ENCODE results near the gene UBE4B. TPM values are rescaled to one million over a fixed set of nuclear protein-coding genes. Genes with fewer than 3 reads are reported as not detected.

Gene UBE4B
- total and polyA plus RNA-seq, 9 of the 15 experiments (the other 6 are each of a cell fraction or from before 2014, with no cell fraction given), result 11.7 to 73.7 (median 40.1) TPM

DNA sequence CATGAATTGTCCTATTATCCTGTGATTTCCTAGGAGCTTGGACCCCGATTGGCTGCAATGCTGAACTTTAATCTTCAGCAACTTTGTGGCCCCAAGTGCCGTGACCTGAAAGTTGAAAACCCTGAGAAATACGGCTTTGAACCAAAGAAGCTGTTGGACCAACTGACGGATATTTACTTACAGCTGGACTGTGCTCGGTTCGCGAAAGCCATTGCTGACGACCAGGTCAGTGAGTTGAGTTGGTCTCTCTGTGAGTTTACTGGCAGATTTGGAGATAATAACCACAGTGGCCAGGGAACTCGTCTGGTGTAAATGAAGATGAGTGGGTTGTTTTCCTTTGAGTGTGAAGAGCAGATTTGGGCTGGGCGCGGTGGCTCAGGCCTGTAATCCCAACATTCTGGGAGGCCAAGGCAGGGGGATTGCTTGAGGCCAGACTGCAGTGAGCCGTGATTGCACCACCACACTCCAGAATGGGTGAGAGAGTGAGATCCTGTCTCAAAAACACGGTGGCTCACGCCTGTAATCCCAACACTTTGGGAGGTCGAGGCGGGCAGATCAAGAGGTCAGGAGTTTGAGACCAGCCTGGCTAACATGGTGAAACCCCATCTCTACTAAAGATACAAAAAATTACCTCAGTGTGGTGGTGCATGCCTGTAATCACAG is 138.5 kb downstream of the UBE4B start:
- peaks cover 64% of the 10 kb centered on the region for H3K36me3 ChIP-seq (ENCODE audit: control insufficient read depth, insufficient read depth, low read length)
- H4K20me1 ChIP-seq (replicated peaks; ENCODE audit: control insufficient read depth, insufficient read depth, low read length), result no peaks in the 10 kb centered on the region
- no peak overlapping the region for H3K27ac ChIP-seq (ENCODE audit: extremely low read depth, low read depth, low read length)
- CTCF ChIA-PET (ENCODE audit: low intra/inter-chr PET ratio), result no interaction called here
- BruUV-seq (replicated peaks), result no TSS peak
- H3K9me1 ChIP-seq (ENCODE audit: control insufficient read depth, insufficient read depth, low read length), result no peaks in the 10 kb centered on the region
- WGBS (ENCODE audit: insufficient coverage, low coverage, missing lambda C conversion rate), result 91% methylated on average over 16 of the region's 16 CpGs
- H3K4me3 ChIP-seq, result no peak overlapping the region
- no peaks in the 10 kb centered on the region for H3K4me1 ChIP-seq (replicated peaks in 1 of 2; ENCODE audit: control insufficient read depth in 2 of 2, insufficient read depth in 2 of 2, low read length in 2 of 2)
- intact Hi-C loops (cut with micrococcal nuclease), result no loop called here
- no peak overlapping the region for H2AFZ ChIP-seq (ENCODE audit: low read depth, low read length)
- in situ Hi-C loops (cut with MboI), result no loop called here
- no peak overlapping the region for H3K9ac ChIP-seq (ENCODE audit: insufficient read depth in 1 of 2, low read depth in 2 of 2, low read length in 2 of 2)
- H3K79me2 ChIP-seq (ENCODE audit: control insufficient read depth, insufficient read depth, low read length), result no peaks in the 10 kb centered on the region
- POLR2A ChIA-PET, result interaction anchor here (0.6 to 2.3 kb wide), 2 partner anchors 11 to 23 kb away, joined by 4 to 7 read pairs; no protein-coding TSS in a partner anchor
- no peaks in the 10 kb centered on the region for H3K9me3 ChIP-seq (replicated peaks; ENCODE audit: control insufficient read depth, insufficient read depth, low read depth, low read length)
- DNase-seq (ENCODE audit: extremely low read depth in 1 of 4, low spot score in 3 of 4) (no peak), ATAC-seq (no peak), FAIRE-seq (peak; percentile 63)
- H3K27me3 ChIP-seq (ENCODE audit: control insufficient read depth in 2 of 2, insufficient read depth in 2 of 2, low read length in 2 of 2), result no peaks in the 10 kb centered on the region
- no peak overlapping the region for H3K4me2 ChIP-seq (ENCODE audit: insufficient read depth, low read length)
- TF ChIP-seq SPI1 (IDR thresholded peaks at IDR 0.05; ENCODE audit: borderline replicate concordance, low read depth, low read length) (no peak), CBX8 (IDR thresholded peaks at IDR 0.05; ENCODE audit: borderline replicate concordance, extremely low read depth, low read depth, low read length, poor library complexity, severe bottlenecking) (no peak), DACH1 (IDR thresholded peaks at IDR 0.05; ENCODE audit: partially characterized antibody) (no peak), BRF1 (IDR thresholded peaks at IDR 0.05; ENCODE audit: borderline replicate concordance, extremely low read depth, insufficient read length) (no peak), XRCC3 (IDR thresholded peaks at IDR 0.05) (no peak)
- TF ChIP-seq, protein P1, sequence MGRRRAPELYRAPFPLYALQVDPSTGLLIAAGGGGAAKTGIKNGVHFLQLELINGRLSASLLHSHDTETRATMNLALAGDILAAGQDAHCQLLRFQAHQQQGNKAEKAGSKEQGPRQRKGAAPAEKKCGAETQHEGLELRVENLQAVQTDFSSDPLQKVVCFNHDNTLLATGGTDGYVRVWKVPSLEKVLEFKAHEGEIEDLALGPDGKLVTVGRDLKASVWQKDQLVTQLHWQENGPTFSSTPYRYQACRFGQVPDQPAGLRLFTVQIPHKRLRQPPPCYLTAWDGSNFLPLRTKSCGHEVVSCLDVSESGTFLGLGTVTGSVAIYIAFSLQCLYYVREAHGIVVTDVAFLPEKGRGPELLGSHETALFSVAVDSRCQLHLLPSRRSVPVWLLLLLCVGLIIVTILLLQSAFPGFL (CRISPR knock-in tag; IDR thresholded peaks at IDR 0.05), result 0 out of 2 replicates have a peak, but pooled peaks have one; percentile 46

All from K562 (cell line).